PFSK-1 (cell line): ENCODE measurements around the gene COL18A1.

Experiments
- FOXP2 ChIP-seq: optimal IDR thresholded peaks from 2 replicates; pipeline ENCODE3; 2011; ENCODE audit warnings: borderline replicate concordance, control low read depth, inconsistent platforms; ENCODE audit not compliant: insufficient read depth; ENCODE audit errors: extremely low read length, extremely low read depth
- POLR2AphosphoS5 ChIP-seq: IDR thresholded peaks from 2 replicates; pipeline ENCODE4 v1.6.1; 2012; ENCODE audit warnings: low read depth, mild to moderate bottlenecking, control low read depth, low read length, moderate library complexity
- SIN3A ChIP-seq: IDR thresholded peaks from 2 replicates; pipeline ENCODE4 v1.6.1; 2012; ENCODE audit warnings: mild to moderate bottlenecking, low read length, moderate library complexity, borderline replicate concordance; ENCODE audit not compliant: insufficient read depth
- TAF1 ChIP-seq: IDR thresholded peaks from 2 replicates; pipeline ENCODE4 v1.6.1; 2012; ENCODE audit warnings: low read length, control low read depth, borderline replicate concordance; ENCODE audit not compliant: insufficient read depth
- TF ChIP-seq, protein P1 (sequence below), 2 experiments: IDR thresholded peaks; 2 replicates each; pipeline versions ENCODE4 v1.6.1 to v1.8.0; 2011 to 2012; ENCODE audit warnings: low read depth in 2 of 2, low read length in 2 of 2, control low read depth in 1 of 2, inconsistent platforms in 1 of 2, mild to moderate bottlenecking in 1 of 2, moderate library complexity in 1 of 2; ENCODE audit not compliant: insufficient read depth in 1 of 2

DNA sequence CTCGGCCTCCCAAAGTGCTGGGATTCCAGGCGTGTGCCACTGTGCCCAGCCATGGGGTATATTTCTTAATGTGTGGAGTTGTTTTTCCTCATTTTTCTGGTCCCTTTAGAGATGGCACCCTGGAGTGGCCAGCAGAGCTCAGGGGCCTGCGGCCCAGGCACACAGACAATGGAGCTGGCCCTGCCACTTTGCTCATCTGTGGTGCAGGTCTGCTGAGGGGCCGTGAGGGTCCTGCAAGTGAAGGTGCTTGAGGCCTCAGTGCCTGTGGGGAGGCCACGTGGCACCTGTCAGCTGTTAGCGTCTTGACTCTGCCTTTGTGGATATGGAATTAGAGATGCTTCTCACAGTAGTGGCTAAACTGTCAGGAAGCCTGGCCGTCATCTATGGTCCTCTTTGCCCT is 7.5 kb downstream of the COL18A1 start:
- TF ChIP-seq POLR2AphosphoS5 (no peak), TAF1 (no peak), SIN3A (no peak), FOXP2 (no peak)
- TF ChIP-seq, protein P1, sequence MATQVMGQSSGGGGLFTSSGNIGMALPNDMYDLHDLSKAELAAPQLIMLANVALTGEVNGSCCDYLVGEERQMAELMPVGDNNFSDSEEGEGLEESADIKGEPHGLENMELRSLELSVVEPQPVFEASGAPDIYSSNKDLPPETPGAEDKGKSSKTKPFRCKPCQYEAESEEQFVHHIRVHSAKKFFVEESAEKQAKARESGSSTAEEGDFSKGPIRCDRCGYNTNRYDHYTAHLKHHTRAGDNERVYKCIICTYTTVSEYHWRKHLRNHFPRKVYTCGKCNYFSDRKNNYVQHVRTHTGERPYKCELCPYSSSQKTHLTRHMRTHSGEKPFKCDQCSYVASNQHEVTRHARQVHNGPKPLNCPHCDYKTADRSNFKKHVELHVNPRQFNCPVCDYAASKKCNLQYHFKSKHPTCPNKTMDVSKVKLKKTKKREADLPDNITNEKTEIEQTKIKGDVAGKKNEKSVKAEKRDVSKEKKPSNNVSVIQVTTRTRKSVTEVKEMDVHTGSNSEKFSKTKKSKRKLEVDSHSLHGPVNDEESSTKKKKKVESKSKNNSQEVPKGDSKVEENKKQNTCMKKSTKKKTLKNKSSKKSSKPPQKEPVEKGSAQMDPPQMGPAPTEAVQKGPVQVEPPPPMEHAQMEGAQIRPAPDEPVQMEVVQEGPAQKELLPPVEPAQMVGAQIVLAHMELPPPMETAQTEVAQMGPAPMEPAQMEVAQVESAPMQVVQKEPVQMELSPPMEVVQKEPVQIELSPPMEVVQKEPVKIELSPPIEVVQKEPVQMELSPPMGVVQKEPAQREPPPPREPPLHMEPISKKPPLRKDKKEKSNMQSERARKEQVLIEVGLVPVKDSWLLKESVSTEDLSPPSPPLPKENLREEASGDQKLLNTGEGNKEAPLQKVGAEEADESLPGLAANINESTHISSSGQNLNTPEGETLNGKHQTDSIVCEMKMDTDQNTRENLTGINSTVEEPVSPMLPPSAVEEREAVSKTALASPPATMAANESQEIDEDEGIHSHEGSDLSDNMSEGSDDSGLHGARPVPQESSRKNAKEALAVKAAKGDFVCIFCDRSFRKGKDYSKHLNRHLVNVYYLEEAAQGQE (IDR thresholded peaks at IDR 0.05; ENCODE audit: insufficient read depth in 1 of 2, low read depth in 2 of 2, low read length in 2 of 2), result no peak
